ENCODE measurements around the gene CDH23. TPM values are rescaled to one million over a fixed set of nuclear protein-coding genes. Genes with fewer than 3 reads are reported as not detected.

The CDH23 gene
- total and polyA plus RNA-seq, 10 of the 15 experiments (the other 5 are each of a cell fraction or from before 2014, with no cell fraction given) = 0.09 to 0.40 (median 0.15) TPM; not detected in 1

GRCh38 chr10:71480662-71481061, 83.9 kb downstream of the CDH23 start (continued):
- TF ChIP-seq, protein P1, sequence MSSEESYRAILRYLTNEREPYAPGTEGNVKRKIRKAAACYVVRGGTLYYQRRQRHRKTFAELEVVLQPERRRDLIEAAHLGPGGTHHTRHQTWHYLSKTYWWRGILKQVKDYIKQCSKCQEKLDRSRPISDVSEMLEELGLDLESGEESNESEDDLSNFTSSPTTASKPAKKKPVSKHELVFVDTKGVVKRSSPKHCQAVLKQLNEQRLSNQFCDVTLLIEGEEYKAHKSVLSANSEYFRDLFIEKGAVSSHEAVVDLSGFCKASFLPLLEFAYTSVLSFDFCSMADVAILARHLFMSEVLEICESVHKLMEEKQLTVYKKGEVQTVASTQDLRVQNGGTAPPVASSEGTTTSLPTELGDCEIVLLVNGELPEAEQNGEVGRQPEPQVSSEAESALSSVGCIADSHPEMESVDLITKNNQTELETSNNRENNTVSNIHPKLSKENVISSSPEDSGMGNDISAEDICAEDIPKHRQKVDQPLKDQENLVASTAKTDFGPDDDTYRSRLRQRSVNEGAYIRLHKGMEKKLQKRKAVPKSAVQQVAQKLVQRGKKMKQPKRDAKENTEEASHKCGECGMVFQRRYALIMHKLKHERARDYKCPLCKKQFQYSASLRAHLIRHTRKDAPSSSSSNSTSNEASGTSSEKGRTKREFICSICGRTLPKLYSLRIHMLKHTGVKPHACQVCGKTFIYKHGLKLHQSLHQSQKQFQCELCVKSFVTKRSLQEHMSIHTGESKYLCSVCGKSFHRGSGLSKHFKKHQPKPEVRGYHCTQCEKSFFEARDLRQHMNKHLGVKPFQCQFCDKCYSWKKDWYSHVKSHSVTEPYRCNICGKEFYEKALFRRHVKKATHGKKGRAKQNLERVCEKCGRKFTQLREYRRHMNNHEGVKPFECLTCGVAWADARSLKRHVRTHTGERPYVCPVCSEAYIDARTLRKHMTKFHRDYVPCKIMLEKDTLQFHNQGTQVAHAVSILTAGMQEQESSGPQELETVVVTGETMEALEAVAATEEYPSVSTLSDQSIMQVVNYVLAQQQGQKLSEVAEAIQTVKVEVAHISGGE (CRISPR knock-in tag; IDR thresholded peaks at IDR 0.05) = no peak
- TF ChIP-seq, protein P2, sequence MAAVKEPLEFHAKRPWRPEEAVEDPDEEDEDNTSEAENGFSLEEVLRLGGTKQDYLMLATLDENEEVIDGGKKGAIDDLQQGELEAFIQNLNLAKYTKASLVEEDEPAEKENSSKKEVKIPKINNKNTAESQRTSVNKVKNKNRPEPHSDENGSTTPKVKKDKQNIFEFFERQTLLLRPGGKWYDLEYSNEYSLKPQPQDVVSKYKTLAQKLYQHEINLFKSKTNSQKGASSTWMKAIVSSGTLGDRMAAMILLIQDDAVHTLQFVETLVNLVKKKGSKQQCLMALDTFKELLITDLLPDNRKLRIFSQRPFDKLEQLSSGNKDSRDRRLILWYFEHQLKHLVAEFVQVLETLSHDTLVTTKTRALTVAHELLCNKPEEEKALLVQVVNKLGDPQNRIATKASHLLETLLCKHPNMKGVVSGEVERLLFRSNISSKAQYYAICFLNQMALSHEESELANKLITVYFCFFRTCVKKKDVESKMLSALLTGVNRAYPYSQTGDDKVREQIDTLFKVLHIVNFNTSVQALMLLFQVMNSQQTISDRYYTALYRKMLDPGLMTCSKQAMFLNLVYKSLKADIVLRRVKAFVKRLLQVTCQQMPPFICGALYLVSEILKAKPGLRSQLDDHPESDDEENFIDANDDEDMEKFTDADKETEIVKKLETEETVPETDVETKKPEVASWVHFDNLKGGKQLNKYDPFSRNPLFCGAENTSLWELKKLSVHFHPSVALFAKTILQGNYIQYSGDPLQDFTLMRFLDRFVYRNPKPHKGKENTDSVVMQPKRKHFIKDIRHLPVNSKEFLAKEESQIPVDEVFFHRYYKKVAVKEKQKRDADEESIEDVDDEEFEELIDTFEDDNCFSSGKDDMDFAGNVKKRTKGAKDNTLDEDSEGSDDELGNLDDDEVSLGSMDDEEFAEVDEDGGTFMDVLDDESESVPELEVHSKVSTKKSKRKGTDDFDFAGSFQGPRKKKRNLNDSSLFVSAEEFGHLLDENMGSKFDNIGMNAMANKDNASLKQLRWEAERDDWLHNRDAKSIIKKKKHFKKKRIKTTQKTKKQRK (IDR thresholded peaks at IDR 0.05; ENCODE audit: low read depth, low read length) = no peak
- TF ChIP-seq ZBED1 (IDR thresholded peaks at IDR 0.05; ENCODE audit: borderline replicate concordance) (no peak), ESRRA (IDR thresholded peaks at IDR 0.05; ENCODE audit: low read length) (no peak), SIX5 (IDR thresholded peaks at IDR 0.05; ENCODE audit: low read depth, low read length, severe bottlenecking) (no peak), SUZ12 (IDR thresholded peaks at IDR 0.05; ENCODE audit: unreplicated experiment) (no peak), NRF1 (conservative IDR thresholded peaks at IDR 0.05; ENCODE audit: low read depth, low read length) (no peak), YBX1 (IDR thresholded peaks at IDR 0.05) (no peak), DPF2 (IDR thresholded peaks at IDR 0.05) (no peak), ATF7 (IDR thresholded peaks at IDR 0.05; ENCODE audit: low read depth) (no peak)
- TF ChIP-seq, protein P3, sequence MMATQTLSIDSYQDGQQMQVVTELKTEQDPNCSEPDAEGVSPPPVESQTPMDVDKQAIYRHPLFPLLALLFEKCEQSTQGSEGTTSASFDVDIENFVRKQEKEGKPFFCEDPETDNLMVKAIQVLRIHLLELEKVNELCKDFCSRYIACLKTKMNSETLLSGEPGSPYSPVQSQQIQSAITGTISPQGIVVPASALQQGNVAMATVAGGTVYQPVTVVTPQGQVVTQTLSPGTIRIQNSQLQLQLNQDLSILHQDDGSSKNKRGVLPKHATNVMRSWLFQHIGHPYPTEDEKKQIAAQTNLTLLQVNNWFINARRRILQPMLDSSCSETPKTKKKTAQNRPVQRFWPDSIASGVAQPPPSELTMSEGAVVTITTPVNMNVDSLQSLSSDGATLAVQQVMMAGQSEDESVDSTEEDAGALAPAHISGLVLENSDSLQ (IDR thresholded peaks at IDR 0.05) = no peak

All from GM12878 (cell line).